HepG2 (cell line): ENCODE data around the gene SMTN.

ENCODE experiments used
- DMAP1 ChIP-seq: IDR thresholded peaks from 2 replicates; pipeline ENCODE4 v1.6.1; 2016
- MTA3 ChIP-seq: sonication (generic); formaldehyde crosslinking; IDR thresholded peaks from 2 replicates; pipeline ENCODE4 v1.4.0; 2020; ENCODE audit warnings: missing genetic modification reagents
- POLR2A ChIP-seq, 2 experiments: IDR thresholded peaks; 2 replicates each; pipeline ENCODE4 v1.6.1; 2011; ENCODE audit warnings: low read depth in 2 of 2, low read length in 2 of 2, mild to moderate bottlenecking in 1 of 2, moderate library complexity in 1 of 2; ENCODE audit not compliant: insufficient read depth in 1 of 2
- POLR2AphosphoS2 ChIP-seq: IDR thresholded peaks from 2 replicates; pipeline ENCODE4 v1.6.1; 2011; ENCODE audit warnings: low read depth, low read length, improper control_type of control experiment
- RAD21 ChIP-seq: fragments of 450-650 bp; formaldehyde crosslinking; IDR thresholded peaks from 2 replicates; pipeline ENCODE4 v1.5.0; 2020; ENCODE audit warnings: mild to moderate bottlenecking
- TBX3 ChIP-seq: fragments of 450-650 bp; IDR thresholded peaks from 2 replicates; pipeline ENCODE4 v1.6.1; 2017; ENCODE audit warnings: antibody characterized with exemption, mild to moderate bottlenecking, inconsistent platforms, borderline replicate concordance
- TCF12 ChIP-seq, 2 experiments: fragments of 450-650 bp in 1 of 2; sonication (generic) in 1 of 2; formaldehyde crosslinking in 1 of 2; IDR thresholded peaks; 2 replicates each; pipeline versions ENCODE4 v1.6.1 to v1.8.0; 2017 to 2022; ENCODE audit warnings: antibody characterized with exemption in 1 of 2, mild to moderate bottlenecking in 1 of 2, missing genetic modification reagents in 1 of 2, moderate library complexity in 1 of 2
- ZC3H4 ChIP-seq: sonication (generic); formaldehyde crosslinking; IDR thresholded peaks from 2 replicates; pipeline ENCODE4 v1.4.0; 2020; ENCODE audit warnings: missing genetic modification reagents, borderline replicate concordance
- ZFP36L2 ChIP-seq: sonication (generic); formaldehyde crosslinking; IDR thresholded peaks from 2 replicates; pipeline ENCODE4 v1.4.0; 2020; ENCODE audit warnings: missing genetic modification reagents

DNA sequence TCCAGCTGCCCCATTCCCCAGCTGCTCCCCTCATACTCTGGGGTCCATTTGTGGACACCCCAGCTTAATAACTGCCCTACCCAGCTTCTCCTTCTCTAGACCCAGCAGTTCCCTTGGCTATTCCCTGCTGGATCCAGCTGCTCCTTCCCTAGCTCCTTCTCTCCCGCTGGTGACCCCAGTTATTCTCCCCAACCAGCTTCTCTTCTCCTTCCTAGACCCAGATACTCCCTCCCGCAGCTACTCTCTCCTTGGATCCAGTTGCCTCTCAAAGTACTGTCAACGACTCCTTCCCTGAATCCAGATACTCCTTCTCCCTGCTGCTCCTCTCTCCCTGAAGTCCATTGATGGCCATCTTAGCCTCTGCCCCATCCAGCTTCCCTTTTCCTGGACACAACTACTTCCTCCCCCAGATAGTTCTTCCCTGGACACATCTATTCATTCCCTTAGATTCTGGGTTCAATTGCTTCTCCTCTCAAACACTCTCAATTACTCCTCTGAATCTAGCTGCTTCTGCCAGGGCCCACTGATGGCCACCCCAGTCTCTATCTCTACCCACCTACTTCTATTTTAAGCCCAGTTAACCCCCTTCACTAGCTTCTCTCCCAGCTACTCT is 14.6 kb downstream of the SMTN start:
- TF ChIP-seq TBX3 (no peak), ZC3H4 (CRISPR knock-in tag) (no peak), DMAP1 (no peak), POLR2A (IDR thresholded peaks at IDR 0.05; ENCODE audit: insufficient read depth in 1 of 2, low read depth in 2 of 2, low read length in 2 of 2) (no peak), POLR2AphosphoS2 (no peak), RAD21 (CRISPR knock-in tag) (no peak), MTA3 (CRISPR knock-in tag) (no peak), ZFP36L2 (no peak), TCF12 (IDR thresholded peaks at IDR 0.05) (no peak), TCF12 (CRISPR knock-in tag; IDR thresholded peaks at IDR 0.05) (no peak)
